Myocyte (in vitro differentiated cells): ENCODE data around the gene TBXT. TPM values are rescaled to one million over a fixed set of nuclear protein-coding genes. Genes with fewer than 3 reads are reported as not detected.

Experiments used
- DNase-seq: peaks from one replicate; pipeline ENCODE4 v3.0.0-alpha.2; 2012; ENCODE audit warnings: low read depth
- total RNA-seq: library from RNA; depleted of rRNA; stranded (reverse); fragments of >200 nt; gene quantifications from 2 replicates; pipeline ENCODE4 v1.2.3, GENCODE V29; 2014

The TBXT gene
- total RNA-seq, 1 donor from 2014 or later: not detected

GRCh38 chr6:166172546-166172945 is 4.9 kb upstream of the TBXT start:
- DNase-seq: no peak

GRCh38 chr6:166169549-166170421 is 2.1 kb upstream of the TBXT start:
- DNase-seq: no peak

DNA sequence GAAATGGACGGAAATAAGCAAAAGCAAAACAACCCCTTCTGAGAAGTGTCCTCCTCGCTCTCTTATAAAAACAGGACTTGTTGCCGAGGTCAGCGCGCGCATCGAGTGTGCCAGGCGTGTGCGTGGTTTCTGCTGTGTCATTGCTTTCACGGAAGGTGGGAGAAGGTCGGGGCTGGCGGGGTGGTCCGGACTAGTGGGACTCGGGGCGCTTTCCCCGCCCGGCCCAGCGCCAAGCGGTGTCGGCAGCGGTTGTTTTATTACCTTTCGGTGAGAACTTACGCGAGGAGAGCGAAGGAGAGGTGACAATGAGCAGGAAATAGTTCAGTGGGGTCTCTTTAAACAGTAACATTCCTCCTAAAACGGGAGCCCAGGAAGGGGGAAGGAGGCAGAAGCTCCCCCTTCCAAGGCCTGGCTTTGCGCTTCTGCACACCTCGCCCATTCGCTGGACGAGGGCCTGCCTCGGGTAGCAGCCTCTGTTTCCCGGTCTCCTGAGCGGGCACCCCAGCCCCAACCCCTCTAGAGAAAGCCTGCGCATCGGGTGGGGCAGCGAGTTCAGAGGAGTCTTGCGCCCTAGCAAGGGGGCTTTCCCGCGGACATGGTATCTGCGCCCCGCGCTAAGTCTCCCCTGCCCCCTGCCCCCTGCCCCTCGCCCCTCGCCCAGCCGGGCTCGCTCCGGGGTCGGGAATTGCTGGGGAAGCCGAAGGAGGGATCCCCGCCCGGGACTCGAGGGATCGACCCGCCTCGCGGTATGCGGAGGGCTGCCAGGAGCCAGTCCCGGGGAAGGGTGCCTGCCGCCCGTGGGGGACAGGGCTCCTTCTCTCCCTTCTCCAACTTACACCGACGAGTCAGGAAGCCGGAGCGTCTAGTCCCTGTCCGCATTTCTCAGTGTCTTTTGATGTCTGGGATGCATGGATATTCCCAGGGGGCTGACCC is 1.2 kb upstream of the TBXT start:
- peak; percentile 2 for DNase-seq

GRCh38 chr6:166167258-166167731 is 356 bp downstream of the TBXT start:
- DNase-seq: no peak

DNA sequence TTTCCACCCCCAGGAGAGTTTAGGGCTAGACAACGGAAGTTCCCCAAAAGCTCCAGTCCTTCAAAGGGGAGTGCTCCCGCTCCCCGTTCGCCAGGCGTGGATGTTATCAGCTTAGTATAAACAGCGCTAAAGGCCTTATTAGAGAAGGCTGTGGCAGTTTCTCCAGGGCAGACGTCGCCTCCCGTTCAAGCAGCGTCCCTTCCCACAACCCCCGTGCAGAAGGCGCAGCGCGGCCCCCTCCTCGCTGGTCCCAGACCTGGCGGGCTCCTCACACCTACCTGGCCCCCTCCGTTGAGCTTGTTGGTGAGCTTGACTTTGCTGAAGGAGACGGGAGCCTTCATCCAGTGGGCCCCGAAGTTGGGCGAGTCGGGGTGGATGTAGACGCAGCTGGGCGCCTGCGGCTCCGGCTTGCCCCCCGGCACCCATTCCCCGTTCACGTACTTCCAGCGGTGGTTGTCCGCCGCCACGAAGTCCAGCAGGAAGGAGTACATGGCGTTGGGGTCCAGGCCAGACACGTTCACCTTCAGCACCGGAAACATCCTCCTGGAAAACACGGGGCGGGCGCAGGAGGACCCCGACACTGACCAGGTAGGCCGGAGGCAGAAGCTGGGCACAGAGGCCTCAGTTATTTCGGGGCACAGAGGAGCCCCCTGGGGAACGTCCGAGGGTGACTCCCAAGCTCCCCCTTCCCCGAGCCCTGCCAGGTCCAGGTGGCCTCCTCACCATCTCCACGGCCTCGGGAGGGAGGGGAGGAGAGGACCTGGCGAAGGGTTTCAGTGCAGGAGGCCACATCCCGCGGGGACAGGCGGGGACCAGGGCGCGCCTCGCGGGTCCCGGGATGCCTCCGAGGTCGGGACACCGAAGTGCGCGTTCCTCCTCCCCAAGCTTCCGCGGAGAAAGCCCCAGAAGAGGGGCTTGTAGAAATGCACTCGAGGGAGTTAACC is 1.1 kb downstream of the TBXT start:
- no peak for DNase-seq

GRCh38 chr6:166165558-166166313 is 1.9 kb downstream of the TBXT start:
- no peak for DNase-seq

DNA sequence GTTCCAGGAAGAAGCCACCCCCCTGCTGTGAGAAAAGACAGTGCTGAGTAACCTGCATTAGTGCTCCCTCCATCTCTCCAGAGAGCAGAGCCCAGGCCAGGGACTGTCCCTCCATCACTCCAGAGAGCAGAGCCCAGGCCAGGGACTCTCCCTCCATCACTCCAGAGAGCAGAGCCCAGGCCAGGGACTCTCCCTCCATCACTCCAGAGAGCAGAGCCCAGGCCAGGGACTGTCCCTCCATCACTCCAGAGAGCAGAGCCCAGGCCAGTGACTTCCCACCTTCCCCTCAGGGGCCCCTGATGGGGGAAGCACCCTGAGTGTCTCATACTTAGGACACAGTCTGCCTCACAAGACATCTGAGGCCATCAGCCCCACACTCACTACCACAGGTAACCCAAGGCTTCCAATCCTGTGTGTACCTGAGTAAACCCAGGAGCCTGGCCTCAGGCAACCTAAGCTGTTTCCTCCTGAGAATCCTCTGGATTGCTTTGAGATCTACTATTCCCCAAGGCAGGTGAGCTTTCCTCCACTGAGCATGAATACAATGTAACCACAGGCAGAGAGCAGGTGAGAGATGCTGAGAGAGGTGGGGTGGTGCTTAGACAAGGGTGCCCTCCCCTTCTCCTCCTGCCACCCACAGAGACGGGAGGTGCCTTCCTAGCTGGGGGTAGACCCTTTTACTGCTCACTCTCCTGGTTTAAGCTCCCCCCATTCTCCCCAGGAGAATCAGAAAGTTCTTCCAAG is 4.9 kb downstream of the TBXT start:
- DNase-seq: no peak

DNA sequence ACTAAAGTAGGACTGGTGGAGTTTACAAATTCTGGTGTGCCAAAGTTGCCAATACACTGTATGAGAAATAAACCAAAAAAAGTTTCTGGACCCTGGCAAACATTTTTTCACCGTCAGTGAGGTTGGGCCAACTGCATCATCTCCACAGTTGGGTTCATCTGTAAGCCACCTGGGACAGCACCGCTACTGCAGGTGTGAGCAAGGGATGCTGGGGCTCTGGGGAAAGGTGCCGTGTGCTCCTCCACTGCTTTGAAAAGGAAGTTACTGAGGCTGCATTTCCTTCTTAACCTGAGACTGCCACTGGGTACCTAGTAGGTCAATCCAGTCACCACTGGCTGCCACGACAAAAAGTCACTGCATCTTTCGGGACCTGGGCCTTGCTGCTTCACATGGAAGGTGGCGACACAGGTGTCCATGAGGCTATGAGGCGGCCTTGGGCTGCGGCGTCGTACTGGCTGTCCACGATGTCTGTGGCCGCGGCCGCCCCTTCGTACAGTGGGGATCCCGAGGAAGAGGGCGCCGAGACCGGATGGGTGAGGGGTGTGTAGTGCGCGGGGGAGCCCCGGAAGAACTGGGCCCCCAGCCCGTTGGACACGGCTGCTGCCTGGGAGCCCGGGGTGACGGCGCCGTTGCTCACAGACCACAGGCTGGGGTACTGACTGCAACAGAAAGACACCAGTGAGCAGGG is 9.6 kb downstream of the TBXT start:
- DNase-seq: no peak

GRCh38 chr6:166156942-166157341 is 10.7 kb downstream of the TBXT start:
- peak; percentile 22 for DNase-seq

GRCh38 chr6:166153966-166154365 is 13.7 kb downstream of the TBXT start:
- no peak for DNase-seq

DNA sequence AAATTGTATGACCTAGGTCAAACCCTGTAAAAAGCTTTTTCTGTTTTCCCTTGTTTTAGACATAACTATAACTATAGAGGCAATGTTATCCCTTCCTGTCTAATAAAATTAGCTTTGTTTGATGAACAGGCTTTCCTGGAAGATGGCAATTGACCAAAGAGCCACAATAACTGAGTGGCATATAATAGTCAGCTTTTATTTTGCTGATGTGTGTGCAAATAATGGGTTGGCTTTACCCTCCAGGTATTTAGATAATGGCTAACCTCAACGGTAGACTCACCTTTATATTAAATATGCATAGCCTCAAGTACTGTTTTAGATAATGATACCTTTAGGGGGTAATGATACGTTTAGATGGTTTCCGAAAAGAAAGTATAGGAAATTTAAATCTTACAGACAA is 15.0 kb downstream of the TBXT start:
- no peak for DNase-seq

- DNase-seq: no peak
Observed at GRCh38 chr6:166151798-166152197, 15.9 kb downstream of the TBXT start.

GRCh38 chr6:166145751-166146150 is 21.9 kb downstream of the TBXT start:
- DNase-seq: no peak

DNA sequence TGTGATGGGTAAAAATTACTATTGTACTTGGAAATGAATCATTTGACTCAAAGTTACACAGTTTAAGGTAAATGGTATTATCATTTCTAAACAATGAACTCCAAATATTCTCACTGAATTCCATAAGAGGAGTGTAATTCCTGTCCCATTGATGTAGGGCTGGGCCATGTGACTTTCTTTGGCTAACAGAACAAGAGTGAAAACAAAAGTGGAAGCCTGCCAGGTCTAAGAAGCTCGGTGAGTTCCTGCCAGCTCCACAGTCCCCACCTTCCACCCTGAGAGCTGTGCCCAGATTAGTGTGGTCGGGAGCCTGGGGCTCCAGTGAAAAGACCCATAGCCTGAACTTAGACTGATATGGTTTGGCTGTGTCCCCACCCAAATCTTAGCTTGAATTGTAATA is 24.6 kb downstream of the TBXT start:
- DNase-seq: no peak

DNA sequence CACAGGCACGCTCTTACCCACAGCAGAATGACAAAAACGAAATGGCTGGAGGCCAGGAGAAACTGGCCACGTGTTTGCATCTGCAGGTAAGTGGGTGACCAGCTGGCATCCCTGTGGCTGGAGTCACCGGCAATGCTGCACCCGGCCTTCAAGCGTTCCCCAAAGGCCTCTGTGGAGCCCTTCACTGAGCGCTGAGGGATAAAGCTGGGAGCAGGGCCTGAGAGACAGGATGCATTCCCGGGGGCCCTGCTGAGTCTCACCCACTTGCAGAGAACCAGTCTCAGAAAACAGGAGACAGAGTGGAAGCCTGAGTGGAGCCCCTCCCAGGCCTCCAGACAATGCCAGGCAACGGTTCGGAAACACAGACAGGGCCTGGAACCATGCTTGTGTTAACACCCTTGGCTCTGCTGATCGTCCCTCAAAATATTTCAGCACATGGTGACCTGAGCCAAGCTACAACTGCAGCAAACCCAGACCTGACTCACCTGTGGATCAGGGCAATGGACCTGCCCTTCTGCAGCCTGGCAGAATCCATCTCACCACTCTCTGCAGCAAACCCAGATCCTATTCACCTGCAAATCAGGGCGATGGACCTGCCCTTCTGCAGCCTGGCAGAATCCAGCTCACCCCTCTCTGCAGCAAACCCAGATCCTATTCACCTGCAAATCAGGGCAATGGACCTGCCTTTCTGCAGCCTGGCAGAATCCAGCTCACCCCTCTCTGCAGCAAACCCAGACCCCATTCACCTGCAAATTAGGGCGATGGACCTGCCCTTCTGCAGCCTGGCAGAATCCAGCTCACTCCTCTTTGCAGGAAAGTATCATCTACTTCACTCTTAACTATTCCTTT is 39.8 kb downstream of the TBXT start:
- DNase-seq: no peak

DNA sequence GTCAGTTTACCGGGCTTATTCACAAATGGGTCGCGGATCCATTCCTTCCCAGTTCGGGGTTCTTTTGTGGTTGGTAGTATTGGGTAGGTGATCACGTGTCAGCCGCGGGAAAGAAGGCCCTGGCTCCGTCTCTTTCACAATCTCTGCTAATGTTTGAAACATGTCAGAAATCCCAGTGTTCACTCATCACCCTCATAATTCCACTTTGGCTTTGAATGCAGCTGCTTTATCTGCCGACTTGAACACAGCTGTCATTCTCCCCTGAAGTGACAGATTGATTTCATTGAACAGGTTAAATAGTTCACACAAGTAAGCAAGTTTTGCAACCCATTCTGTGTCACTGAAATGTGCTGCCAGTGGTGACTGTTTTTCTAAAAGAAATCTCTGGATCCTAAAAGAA is 44.5 kb downstream of the TBXT start:
- peak; percentile 48 for DNase-seq

- no peak for DNase-seq
Observed at GRCh38 chr6:166121726-166122125, 45.9 kb downstream of the TBXT start.
